Caco-2 (cell line): ENCODE results near the gene LIAS. TPM values are rescaled to one million over a fixed set of nuclear protein-coding genes. Genes with fewer than 3 reads are reported as not detected.
"Not testable (repeated sequence)": the region's sequence is repeated elsewhere in the genome, so short reads cannot be mapped to it uniquely, and the experiment has no call there.

Experiments
- Bru-seq: library from RNA; stranded (reverse); fragments of 400-500 nt; gene quantifications from one replicate; lab custom pipeline; 2021; lab: Mats Ljungman, UMichigan
- BruChase-seq, 2 experiments: library from RNA; stranded (reverse); fragments of 400-500 nt; gene quantifications; one replicate each; lab custom pipeline; 2021; lab: Mats Ljungman, UMichigan
- BruUV-seq: library from RNA; stranded (reverse); fragments of 400-500 nt; replicated peaks from 2 replicates; lab custom pipeline; 2021; lab: Mats Ljungman, UMichigan
- CTCF ChIA-PET: fragments of 300-600 bp; sonication (Branson Sonifier 250); formaldehyde crosslinking; loops from one replicate; lab custom pipeline; 2022; ENCODE audit warnings: antibody characterized with exemption; lab: Charles Lee
- POLR2A ChIA-PET: fragments of 300-600 bp; sonication (Branson Sonifier 250); formaldehyde crosslinking; loops from one replicate; lab custom pipeline; 2022; ENCODE audit warnings: antibody characterized with exemption; lab: Charles Lee
- DNase-seq, 2 experiments: peaks; one replicate each; pipeline versions ENCODE4 v3.0.0 to v3.0.0-alpha.2; 2020 to 2022
- H3K27me3 ChIP-seq: replicated peaks from 2 replicates; pipeline ENCODE4 v1.6.0; 2011; ENCODE audit warnings: low read length; ENCODE audit not compliant: control insufficient read depth, insufficient read depth
- H3K36me3 ChIP-seq: 2 replicates; pipeline ENCODE4 v1.5.1; 2011; ENCODE audit warnings: low read length; ENCODE audit not compliant: control insufficient read depth, insufficient read depth
- H3K4me1 ChIP-seq: fragments of 250-450 bp; sonication (Bioruptor Pico); 2 replicates; pipeline ENCODE4 v1.5.1; 2020; ENCODE audit warnings: mild to moderate bottlenecking
- H3K4me3 ChIP-seq: 2 replicates; pipeline ENCODE4 v1.5.1; 2011; ENCODE audit warnings: low read depth, mild to moderate bottlenecking, control low read depth, low read length
- H3K9me3 ChIP-seq: fragments of 250-450 bp; sonication (Bioruptor Pico); 2 replicates; pipeline ENCODE4 v1.5.1; 2020; ENCODE audit warnings: mild to moderate bottlenecking, moderate library complexity
- H3K27ac Mint-ChIP-seq: one replicate; pipeline ENCODE4 v1.8.0; 2022; ENCODE audit warnings: mixed read lengths; ENCODE audit not compliant: unreplicated experiment
- H3K27me3 Mint-ChIP-seq: one replicate; pipeline ENCODE4 v1.8.0; 2022; ENCODE audit warnings: mixed read lengths; ENCODE audit not compliant: insufficient read depth, unreplicated experiment
- H3K36me3 Mint-ChIP-seq: one replicate; pipeline ENCODE4 v1.8.0; 2022; ENCODE audit warnings: mild to moderate bottlenecking, mixed read lengths; ENCODE audit not compliant: insufficient read depth, unreplicated experiment
- H3K4me1 Mint-ChIP-seq: one replicate; pipeline ENCODE4 v1.8.0; 2022; ENCODE audit warnings: low read depth, mixed read lengths; ENCODE audit not compliant: unreplicated experiment
- H3K4me3 Mint-ChIP-seq: one replicate; pipeline ENCODE4 v1.8.0; 2022; ENCODE audit warnings: mild to moderate bottlenecking, moderate library complexity, mixed read lengths; ENCODE audit not compliant: unreplicated experiment
- H3K9me3 Mint-ChIP-seq: one replicate; pipeline ENCODE4 v1.8.0; 2022; ENCODE audit warnings: mixed read lengths; ENCODE audit not compliant: unreplicated experiment
- intact Hi-C: fragments of 100-400 bp; cut with micrococcal nuclease; formaldehyde crosslinking; loops from one replicate; pipeline ENCODE4 v1.10.0; 2022; ENCODE audit not compliant: unreplicated experiment
- long read RNA-seq: library from polyadenylated mRNA; stranded (forward); transcript quantifications from one replicate; pipeline ENCODE4 v2.0.0, GENCODE V29; 2022
- total RNA-seq: library from RNA; stranded (reverse); gene quantifications from 2 replicates; pipeline ENCODE4 v1.2.3, GENCODE V29; 2022
- TF ChIP-seq, protein P1 (sequence below), 2 experiments: fragments of 200-600 bp in 1 of 2; IDR thresholded peaks; 1 replicate in 1 of 2; 2 replicates in 1 of 2; pipeline versions ENCODE4 v1.5.1 to v1.8.0; 2011 to 2022; ENCODE audit warnings: antibody characterized with exemption in 1 of 2, control low read depth in 1 of 2, inconsistent platforms in 1 of 2, low read depth in 1 of 2, low read length in 1 of 2, mild to moderate bottlenecking in 1 of 2, moderate library complexity in 1 of 2; ENCODE audit not compliant: insufficient read depth in 1 of 2, severe bottlenecking in 1 of 2, unreplicated experiment in 1 of 2

LIAS gene
- total RNA-seq, result 19.5 and 21.1 TPM in 2 replicates
- percentile 64 among the genes with signal in this experiment for Bru-seq, nascent RNA
- percentile 69 among the genes with signal in this experiment for BruChase-seq, experiment 1, labeled RNA remaining after a 2-hour chase
- BruChase-seq, experiment 2, labeled RNA remaining after a 6-hour chase, result percentile 65 among the genes with signal in this experiment
- long read RNA-seq, full-length matches to known transcripts, result 20 of 30 reads
- long read RNA-seq, partial matches to known transcripts, result 3 of 30 reads
- long read RNA-seq, other reads (novel, unspliced or antisense), result 7 of 30 reads

DNA sequence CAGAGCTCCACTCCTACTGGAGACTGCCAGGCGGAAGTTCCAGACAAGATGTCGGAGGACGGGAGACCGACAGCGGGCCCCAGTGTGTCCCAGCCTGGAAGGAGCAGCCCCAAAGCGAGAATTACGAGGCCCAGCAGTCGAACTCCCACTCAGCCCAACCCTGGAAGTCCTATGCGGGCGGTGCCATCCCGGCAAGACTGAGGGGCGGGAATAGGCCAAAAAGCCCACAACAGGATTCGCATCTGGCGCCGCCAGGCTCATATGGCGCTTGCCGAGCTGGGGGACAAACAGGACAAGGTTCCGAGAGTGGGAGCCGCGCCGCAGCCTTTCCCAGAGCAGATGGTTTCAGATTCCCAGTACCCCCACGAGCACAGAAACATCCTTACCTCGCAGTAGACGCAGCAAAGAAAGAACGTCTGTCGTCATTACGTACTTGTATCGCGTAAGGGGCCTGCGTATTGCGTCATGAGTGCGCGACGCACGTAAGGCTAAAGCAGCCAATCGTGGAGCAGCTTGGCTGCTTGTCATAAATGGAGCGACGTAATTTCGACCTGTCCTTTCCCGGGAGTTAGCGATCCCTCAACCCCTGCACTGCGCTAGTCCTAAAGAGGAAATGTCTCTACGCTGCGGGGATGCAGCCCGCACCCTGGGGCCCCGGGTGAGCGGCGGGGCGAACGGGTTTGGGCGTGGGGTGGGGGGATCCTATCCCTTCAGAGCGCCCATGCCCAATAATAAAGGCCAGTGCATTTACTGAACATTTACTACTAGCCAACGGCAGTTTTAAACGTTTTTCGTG, at the start of gene LIAS, which contains the start of gene RPL9:
Gene LIAS (plus strand): TSS at position 552 of the 796 bp plus-strand sequence. CDS start 62 bp downstream, at position 614.
Gene RPL9 (minus strand): TSS at position 418 of the 796 bp plus-strand sequence. CDS start 483 bp downstream, outside the sequence.
- no TSS peak for BruUV-seq
- POLR2A ChIA-PET, result interaction anchor here (0.6 to 2.6 kb wide), 9 partner anchors 10 to 180 kb away, joined by 3 to 13 read pairs (median 4); partner anchors contain the start of genes RFC1, SMIM14 and UGDH
- intact Hi-C loops, result loop anchor here (10.0 kb wide), 1 partner anchor 554 kb away; no protein-coding TSS in a partner anchor
- H3K9me3 Mint-ChIP-seq, result no peaks in the 10 kb centered on the region
- H3K4me3 ChIP-seq, result peak within 1 kb of the TSS; percentile 76
- H3K36me3 Mint-ChIP-seq, result peaks cover 67% of the 10 kb centered on the region
- H3K4me3 Mint-ChIP-seq, result peak within 1 kb of the TSS; percentile 88
- H3K27me3 Mint-ChIP-seq, result no peaks in the 10 kb centered on the region
- no peaks in the 10 kb centered on the region for H3K27me3 ChIP-seq
- peaks cover 8% of the 10 kb centered on the region for H3K36me3 ChIP-seq
- H3K4me1 ChIP-seq, result peaks cover 11% of the 10 kb centered on the region
- H3K27ac Mint-ChIP-seq, result peak within 1 kb of the TSS; percentile 96
- peaks cover 6% of the 10 kb centered on the region for H3K4me1 Mint-ChIP-seq
- DNase-seq, result peak; percentile 95 to 98
- CTCF ChIA-PET, result interaction anchor here (0.6 to 1.4 kb wide), 3 partner anchors 11 to 68 kb away, joined by 3 to 8 read pairs (median 4); partner anchors contain the start of gene UGDH
- H3K9me3 ChIP-seq, result no peaks in the 10 kb centered on the region
- TF ChIP-seq, protein P1, sequence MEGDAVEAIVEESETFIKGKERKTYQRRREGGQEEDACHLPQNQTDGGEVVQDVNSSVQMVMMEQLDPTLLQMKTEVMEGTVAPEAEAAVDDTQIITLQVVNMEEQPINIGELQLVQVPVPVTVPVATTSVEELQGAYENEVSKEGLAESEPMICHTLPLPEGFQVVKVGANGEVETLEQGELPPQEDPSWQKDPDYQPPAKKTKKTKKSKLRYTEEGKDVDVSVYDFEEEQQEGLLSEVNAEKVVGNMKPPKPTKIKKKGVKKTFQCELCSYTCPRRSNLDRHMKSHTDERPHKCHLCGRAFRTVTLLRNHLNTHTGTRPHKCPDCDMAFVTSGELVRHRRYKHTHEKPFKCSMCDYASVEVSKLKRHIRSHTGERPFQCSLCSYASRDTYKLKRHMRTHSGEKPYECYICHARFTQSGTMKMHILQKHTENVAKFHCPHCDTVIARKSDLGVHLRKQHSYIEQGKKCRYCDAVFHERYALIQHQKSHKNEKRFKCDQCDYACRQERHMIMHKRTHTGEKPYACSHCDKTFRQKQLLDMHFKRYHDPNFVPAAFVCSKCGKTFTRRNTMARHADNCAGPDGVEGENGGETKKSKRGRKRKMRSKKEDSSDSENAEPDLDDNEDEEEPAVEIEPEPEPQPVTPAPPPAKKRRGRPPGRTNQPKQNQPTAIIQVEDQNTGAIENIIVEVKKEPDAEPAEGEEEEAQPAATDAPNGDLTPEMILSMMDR (IDR thresholded peaks at IDR 0.05; ENCODE audit: insufficient read depth in 1 of 2, low read depth in 1 of 2, low read length in 1 of 2, severe bottlenecking in 1 of 2, unreplicated experiment in 1 of 2), result no peak

DNA sequence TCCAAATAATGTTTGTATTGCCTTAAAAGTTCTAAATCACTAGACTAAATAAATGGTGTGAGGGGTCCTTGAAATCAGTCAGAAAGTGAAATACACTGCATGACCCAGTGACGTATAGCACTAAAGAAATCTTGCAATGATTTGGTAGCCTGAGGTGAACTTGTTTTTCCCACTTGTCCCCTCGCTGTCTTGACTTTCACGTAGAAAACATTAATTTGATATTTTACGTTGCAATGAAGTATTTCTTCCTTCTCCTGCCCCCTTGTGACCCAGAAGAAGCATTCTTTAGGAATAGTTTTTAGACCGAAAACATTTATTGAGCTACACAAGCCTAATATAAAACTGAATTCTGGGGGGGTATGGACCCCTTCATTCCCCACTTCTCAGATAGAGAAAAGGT, 48.4 kb upstream of the LIAS start:
- Histone ChIP-seq H3K36me3 (no peaks in the 10 kb centered on the region), H3K9me3 (no peaks in the 10 kb centered on the region), H3K4me1 (peaks cover 15% of the 10 kb centered on the region), H3K27me3 (no peaks in the 10 kb centered on the region), H3K4me3 (no peak overlapping the region)
- ChIA-PET CTCF (no interaction called here), POLR2A (no interaction called here)
- no peak overlapping the region for H3K27ac Mint-ChIP-seq
- H3K4me1 Mint-ChIP-seq, result no peaks in the 10 kb centered on the region
- H3K4me3 Mint-ChIP-seq, result no peak overlapping the region
- H3K36me3 Mint-ChIP-seq, result peaks cover 6% of the 10 kb centered on the region
- H3K27me3 Mint-ChIP-seq, result no peaks in the 10 kb centered on the region
- intact Hi-C loops, result no loop called here
- BruUV-seq, result no TSS peak
- H3K9me3 Mint-ChIP-seq, result no peaks in the 10 kb centered on the region
- TF ChIP-seq, protein P1 (IDR thresholded peaks at IDR 0.05; ENCODE audit: insufficient read depth in 1 of 2, low read depth in 1 of 2, low read length in 1 of 2, severe bottlenecking in 1 of 2, unreplicated experiment in 1 of 2), result no peak
- DNase-seq, result no peak

DNA sequence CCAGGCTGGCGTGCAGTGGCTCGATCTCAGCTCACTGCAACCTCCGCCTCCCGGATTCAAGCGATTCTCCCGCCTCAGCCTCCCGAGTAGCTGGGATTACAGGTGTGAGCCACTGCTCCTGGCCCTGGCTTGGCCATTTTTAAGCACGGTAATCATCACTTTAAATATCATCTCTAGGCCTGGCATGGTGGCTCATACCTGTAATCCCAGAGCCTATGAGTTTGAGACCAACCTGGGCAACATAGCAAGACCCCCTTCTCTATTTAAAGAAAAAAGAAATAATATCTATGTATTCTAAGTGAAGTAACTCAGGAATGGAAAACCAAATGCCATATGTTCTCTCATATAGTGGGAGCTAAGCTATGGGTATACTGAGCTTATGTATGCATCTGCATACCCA, 47.3 kb upstream of the LIAS start:
- H3K36me3 Mint-ChIP-seq, H3K4me1 Mint-ChIP-seq, H3K27ac Mint-ChIP-seq, H3K4me3 Mint-ChIP-seq, intact Hi-C loops, H3K4me3 ChIP-seq, H3K36me3 ChIP-seq, CTCF ChIA-PET, POLR2A ChIA-PET, H3K9me3 ChIP-seq, DNase-seq, H3K27me3 Mint-ChIP-seq, BruUV-seq, H3K9me3 Mint-ChIP-seq, H3K27me3 ChIP-seq: not testable (repeated sequence)
- H3K4me1 ChIP-seq, result peaks cover 22% of the 10 kb centered on the region
